GM12878 (cell line): Measurements from ENCODE around the gene MX1. TPM values are rescaled to one million over a fixed set of nuclear protein-coding genes. Genes with fewer than 3 reads are reported as not detected.
A peak's percentile ranks its signal among the peaks of the same experiment; 100 is the strongest.

Source experiments
- ATAC-seq: fragments of 200-7000 bp; cut with Tn5 transposase; 3 replicates; pipeline ENCODE4 v1.9.1; 2020; ENCODE audit warnings: mild to moderate bottlenecking, moderate library complexity
- BruUV-seq: library from RNA; stranded (reverse); fragments of 400-500 nt; replicated peaks from 2 replicates; lab custom pipeline; 2021; lab: Mats Ljungman, UMichigan
- CTCF ChIA-PET: fragments of 300-600 bp; sonication (Branson Sonifier 250); formaldehyde crosslinking; extraction: SDS; loops from one replicate; lab custom pipeline; 2021; ENCODE audit warnings: inconsistent platforms; lab: Yijun Ruan, JAX
- POLR2A ChIA-PET: fragments of 350-600 bp; formaldehyde crosslinking; extraction: SDS; loops from one replicate; lab custom pipeline; 2021; ENCODE audit warnings: inconsistent platforms; lab: Charles Lee
- RAD21 ChIA-PET: fragments of 300-600 bp; sonication (Branson Sonifier 250); formaldehyde crosslinking; loops from one replicate; lab custom pipeline; 2023; ENCODE audit warnings: antibody characterized with exemption; ENCODE audit not compliant: unreplicated experiment; lab: Charles Lee
- SMC1A ChIA-PET: fragments of 300-600 bp; sonication (Branson Sonifier 250); formaldehyde crosslinking; loops from one replicate; lab custom pipeline; 2023; ENCODE audit not compliant: unreplicated experiment, uncharacterized antibody; lab: Charles Lee
- DNase-seq: peaks from one replicate; pipeline ENCODE4 v3.0.0-alpha.2; 2011; ENCODE audit warnings: low read depth, low spot score
- FAIRE-seq: peaks from 3 replicates; lab custom pipeline; 2011; peaks lifted over from hg19 to GRCh38; lab: Jason Lieb, UNC
- H2AFZ ChIP-seq: 2 replicates; pipeline ENCODE4 v1.6.0; 2011; ENCODE audit warnings: low read depth, low read length, control low read depth; ENCODE audit not compliant: control insufficient read depth
- H3K27ac ChIP-seq: 2 replicates; pipeline ENCODE4 v1.5.1; 2011; ENCODE audit warnings: control low read depth; ENCODE audit not compliant: control insufficient read depth, insufficient read depth
- H3K27me3 ChIP-seq, 2 experiments: replicated peaks in 1 of 2; 2 replicates each; pipeline versions ENCODE4 v1.6.0 to v1.6.1; 2011; ENCODE audit warnings: low read length in 1 of 2; ENCODE audit not compliant: control insufficient read depth in 2 of 2, insufficient read depth in 2 of 2
- H3K36me3 ChIP-seq, 2 experiments: 2 replicates each; pipeline ENCODE4 v1.5.1; 2011; ENCODE audit warnings: low read length in 1 of 2; ENCODE audit not compliant: control insufficient read depth in 2 of 2, insufficient read depth in 2 of 2
- H3K4me1 ChIP-seq: 2 replicates; pipeline ENCODE4 v1.6.1; 2011; ENCODE audit warnings: mild to moderate bottlenecking, low read length, moderate library complexity, mixed read lengths; ENCODE audit not compliant: control insufficient read depth, insufficient read depth
- H3K4me2 ChIP-seq: 2 replicates; pipeline ENCODE4 v1.6.0; 2011; ENCODE audit warnings: control low read depth; ENCODE audit not compliant: control insufficient read depth, insufficient read depth
- H3K4me3 ChIP-seq: fragments of 200-600 bp; sonication (generic); 2 replicates; pipeline ENCODE4 v1.5.1; 2016
- H3K79me2 ChIP-seq: 2 replicates; pipeline ENCODE4 v1.6.0; 2011; ENCODE audit warnings: low read length; ENCODE audit not compliant: control insufficient read depth, insufficient read depth
- H3K9ac ChIP-seq: 2 replicates; pipeline ENCODE4 v1.8.0; 2011; ENCODE audit warnings: low read length, control low read depth, mixed read lengths; ENCODE audit not compliant: control insufficient read depth, insufficient read depth
- H3K9me3 ChIP-seq: replicated peaks from 3 replicates; pipeline ENCODE4 v1.5.1; 2011; ENCODE audit warnings: mild to moderate bottlenecking, low read length; ENCODE audit not compliant: control insufficient read depth, insufficient read depth
- H4K20me1 ChIP-seq: 2 replicates; pipeline ENCODE4 v1.6.0; 2011; ENCODE audit not compliant: control insufficient read depth, insufficient read depth
- ASH2L ChIP-seq: fragments of 300-600, 200-600 bp; sonication (generic); IDR thresholded peaks from 2 replicates; pipeline ENCODE4 v1.6.1; 2017; ENCODE audit warnings: low read depth, mild to moderate bottlenecking, borderline replicate concordance
- E4F1 ChIP-seq: fragments of 450-650 bp; IDR thresholded peaks from 2 replicates; pipeline ENCODE4 v1.6.1; 2018; ENCODE audit warnings: borderline replicate concordance, mild to moderate bottlenecking; ENCODE audit not compliant: partially characterized antibody
- FOXK2 ChIP-seq: fragments of 450-650 bp; IDR thresholded peaks from 2 replicates; pipeline ENCODE4 v1.6.1; 2017; ENCODE audit warnings: mild to moderate bottlenecking, moderate library complexity
- HDGF ChIP-seq: fragments of 450-650 bp; IDR thresholded peaks from 2 replicates; pipeline ENCODE4 v1.6.1; 2016; ENCODE audit warnings: antibody characterized with exemption
- NR2F1 ChIP-seq: fragments of 450-650 bp; conservative IDR thresholded peaks from 2 replicates; pipeline ENCODE4 v1.6.1; 2017; ENCODE audit warnings: mild to moderate bottlenecking
- RB1 ChIP-seq: fragments of 450-650 bp; formaldehyde crosslinking; IDR thresholded peaks from 2 replicates; pipeline ENCODE4 v1.6.1; 2017; ENCODE audit warnings: mild to moderate bottlenecking, borderline replicate concordance
- SMC3 ChIP-seq: IDR thresholded peaks from 2 replicates; pipeline ENCODE4 v1.6.1; 2011; ENCODE audit warnings: low read length, improper control_type of control experiment, borderline replicate concordance
- ZNF622 ChIP-seq: fragments of 450-650 bp; IDR thresholded peaks from 2 replicates; pipeline ENCODE4 v1.6.1; 2017; ENCODE audit warnings: mild to moderate bottlenecking, inconsistent platforms
- WGBS: methylation state at CpG from one replicate; pipeline ENCODE4 v1.1.6; 2016; ENCODE audit warnings: low lambda C conversion rate; ENCODE audit not compliant: insufficient replicate concordance, insufficient coverage; ENCODE audit errors: missing lambda C conversion rate; 5-methylcytosine and 5-hydroxymethylcytosine counted together
- in situ Hi-C: fragments of 300-500 bp; cut with MboI; formaldehyde crosslinking; loops from 9 replicates; pipeline ENCODE4 v1.14.3; 2018; ENCODE audit warnings: mixed read lengths
- intact Hi-C: fragments of 100-400 bp; cut with micrococcal nuclease; formaldehyde crosslinking; loops from one replicate; pipeline ENCODE4 v1.14.2; 2022; ENCODE audit not compliant: unreplicated experiment
- polyA plus RNA-seq, 11 experiments: library from polyadenylated mRNA; depleted of rRNA in 4 of 11; unstranded in 6 of 11; stranded (reverse) in 5 of 11; fragments of >200 nt; fragmentation: Nextera tagmentation in 4 of 11; fragmentation: Illumina TruSeq in 1 of 11; extraction: Ambion mirVana in 4 of 11; extraction: Trizol in 1 of 11; gene quantifications; 1 replicate in 1 of 11; 2 replicates in 10 of 11; pipeline versions ENCODE4 v1.2.1 to v1.2.3, GENCODE V29; 2011 to 2016; ENCODE audit warnings: inconsistent platforms in 2 of 11, missing spikeins in 2 of 11, low read depth in 1 of 11
- total RNA-seq, 4 experiments: library from RNA; depleted of rRNA in 3 of 4; stranded (reverse); fragments of >200 nt in 3 of 4; fragmentation: Illumina TruSeq in 1 of 4; extraction: Trizol in 1 of 4; gene quantifications; 2 replicates each; pipeline versions ENCODE4 v1.2.1 to v1.2.3, GENCODE V29; 2013 to 2021

The MX1 gene
- total and polyA plus RNA-seq, 10 of the 15 experiments (the other 5 are each of a cell fraction or from before 2014, with no cell fraction given), result 75.9 to 385 (median 302) TPM

- ChIA-PET RAD21 (no interaction called here), CTCF (no interaction called here), SMC1A (no interaction called here), POLR2A (no interaction called here)
- no peak for DNase-seq
- 0 out of 2 replicates have a peak, but pooled peaks cover 3% of the 10 kb centered on the region for H3K4me1 ChIP-seq
- no peak for FAIRE-seq
- no peak overlapping the region for H3K4me3 ChIP-seq
- peak; percentile 33 for ATAC-seq
- intact Hi-C loops, result no loop called here
- H3K36me3 ChIP-seq, result no peaks in the 10 kb centered on the region
- 0 out of 2 replicates have a peak overlapping the region, but pooled peaks have one; percentile 3 for H3K4me2 ChIP-seq
- H3K27me3 ChIP-seq, result no peaks in the 10 kb centered on the region
- 31% methylated on average over 15 of the region's 15 CpGs for WGBS
- TF ChIP-seq RB1 (no peak), HDGF (no peak), FOXK2 (no peak), ZNF622 (no peak), E4F1 (no peak), ASH2L (no peak), NR2F1 (no peak), SMC3 (no peak)
- in situ Hi-C loops, result no loop called here
- H4K20me1 ChIP-seq, result no peaks in the 10 kb centered on the region
- no peak overlapping the region for H3K27ac ChIP-seq
- no TSS peak for BruUV-seq
- H2AFZ ChIP-seq, result no peak overlapping the region
- H3K79me2 ChIP-seq, result no peaks in the 10 kb centered on the region
- no peak overlapping the region for H3K9ac ChIP-seq
- H3K9me3 ChIP-seq, result no peaks in the 10 kb centered on the region
Observed at GRCh38 chr21:41477641-41478318, 51.7 kb downstream of the MX1 start.
